ENCODE results near the gene OSTN.

OSTN gene

GRCh38 chr3:191314109-191314728 lies 115.2 kb downstream of the OSTN start:
- no peak for DNase-seq

Measured in right hindlimb (tissue), 1 donor.